ENCODE measurements around the gene RTN4.
"Not testable (repeated sequence)": the region's sequence is repeated elsewhere in the genome, so short reads cannot be mapped to it uniquely, and the experiment has no call there.

Gene RTN4

GRCh38 chr2:55050100-55050994 is at the start of gene RTN4:
Gene RTN4 (minus strand): TSS chr2:55050451. CDS start chr2:55050300, 151 bp downstream.
- peak; percentile 86 for DNase-seq

GRCh38 chr2:55099493-55099877 is 49.2 kb upstream of the RTN4 start:
- no peak for DNase-seq

- DNase-seq = no peak
These were observed 47.5 kb upstream of the RTN4 start for GRCh38 chr2:55097461-55098410.

- DNase-seq = no peak
These were observed 46.8 kb upstream of the RTN4 start for GRCh38 chr2:55097082-55097460.

- DNase-seq = no peak
These were observed 46.3 kb upstream of the RTN4 start for GRCh38 chr2:55096586-55096985.

GRCh38 chr2:55093381-55093780 is 43.1 kb upstream of the RTN4 start:
- DNase-seq = no peak

- DNase-seq = no peak
These were observed 42.2 kb upstream of the RTN4 start for GRCh38 chr2:55092439-55092838.

GRCh38 chr2:55091681-55092080 is 41.4 kb upstream of the RTN4 start:
- DNase-seq = not testable (repeated sequence)

- no peak for DNase-seq
These were observed 40.5 kb upstream of the RTN4 start for GRCh38 chr2:55090702-55091101.

- no peak for DNase-seq
These were observed 39.5 kb upstream of the RTN4 start for GRCh38 chr2:55089726-55090125.

GRCh38 chr2:55088400-55088799 is 38.1 kb upstream of the RTN4 start:
- no peak for DNase-seq

GRCh38 chr2:55087936-55088335 is 37.7 kb upstream of the RTN4 start:
- DNase-seq = no peak

- DNase-seq = no peak
These were observed 37.2 kb upstream of the RTN4 start for GRCh38 chr2:55087501-55087900.

GRCh38 chr2:55085113-55086040 is 35.1 kb upstream of the RTN4 start:
- DNase-seq = no peak

- no peak for DNase-seq
These were observed 34.4 kb upstream of the RTN4 start for GRCh38 chr2:55084641-55085040.

- no peak for DNase-seq
These were observed 30.0 kb upstream of the RTN4 start for GRCh38 chr2:55080204-55080738.

- DNase-seq = no peak
These were observed 28.7 kb upstream of the RTN4 start for GRCh38 chr2:55078956-55079355.

GRCh38 chr2:55076721-55077120 is 26.5 kb upstream of the RTN4 start:
- no peak for DNase-seq

- DNase-seq = not testable (repeated sequence)
These were observed 25.8 kb upstream of the RTN4 start for GRCh38 chr2:55076019-55076418.

GRCh38 chr2:55073000-55073983 is 23.0 kb upstream of the RTN4 start:
- DNase-seq = no peak

GRCh38 chr2:55063713-55064323 is 13.6 kb upstream of the RTN4 start:
- DNase-seq = no peak

All from NCI-H2029 treated with DMSO at 0.1 percent for 48 hours (cell line).